H9 (cell line): ENCODE measurements around the gene KIF3B. TPM values are rescaled to one million over a fixed set of nuclear protein-coding genes. Genes with fewer than 3 reads are reported as not detected.

Experiments used
- DNase-seq: peaks from one replicate; pipeline ENCODE4 v3.0.0-alpha.2; 2017
- H2AFZ ChIP-seq: one replicate; pipeline ENCODE4 v1.6.1; 2013; ENCODE audit warnings: mild to moderate bottlenecking, low read length, control low read depth, moderate library complexity
- H2AK5ac ChIP-seq: 2 replicates; pipeline ENCODE4 v1.6.1; 2013; ENCODE audit warnings: low read length, control low read depth, mixed read lengths; ENCODE audit not compliant: insufficient read length
- H2BK120ac ChIP-seq: one replicate; pipeline ENCODE4 v1.6.1; 2013; ENCODE audit warnings: low read depth, mild to moderate bottlenecking, low read length, control low read depth, inconsistent platforms; ENCODE audit not compliant: poor library complexity, severe bottlenecking
- H2BK12ac ChIP-seq: 2 replicates; pipeline ENCODE4 v1.6.1; 2013; ENCODE audit warnings: low read length, control low read depth, mixed read lengths, low read depth; ENCODE audit not compliant: insufficient read length
- H2BK15ac ChIP-seq: 2 replicates; pipeline ENCODE4 v1.6.1; 2013; ENCODE audit warnings: low read depth, low read length, control low read depth
- H2BK20ac ChIP-seq: one replicate; pipeline ENCODE4 v1.6.1; 2013; ENCODE audit warnings: low read depth, mild to moderate bottlenecking, low read length, control low read depth, inconsistent platforms; ENCODE audit not compliant: poor library complexity, severe bottlenecking
- H2BK5ac ChIP-seq: 2 replicates; pipeline ENCODE4 v1.6.1; 2013; ENCODE audit warnings: low read length, control low read depth, mixed read lengths; ENCODE audit not compliant: insufficient read length
- H3K14ac ChIP-seq: 2 replicates; pipeline ENCODE4 v1.6.1; 2013; ENCODE audit warnings: low read length, control low read depth; ENCODE audit not compliant: insufficient read depth
- H3K18ac ChIP-seq: 2 replicates; pipeline ENCODE4 v1.6.1; 2013; ENCODE audit warnings: low read depth, mild to moderate bottlenecking, mixed read lengths, low read length, control low read depth; ENCODE audit not compliant: insufficient read length
- H3K23ac ChIP-seq: 2 replicates; pipeline ENCODE4 v1.6.1; 2013; ENCODE audit warnings: low read length, control low read depth, mixed read lengths, low read depth; ENCODE audit not compliant: insufficient read length
- H3K23me2 ChIP-seq: 2 replicates; pipeline ENCODE4 v1.6.1; 2013; ENCODE audit warnings: low read depth, mild to moderate bottlenecking, mixed read lengths, low read length, control low read depth; ENCODE audit not compliant: insufficient read length, poor library complexity, severe bottlenecking
- H3K27ac ChIP-seq: 2 replicates; pipeline ENCODE4 v1.5.1; 2013; ENCODE audit warnings: low read length, control low read depth, mixed read lengths, low read depth; ENCODE audit not compliant: insufficient read length
- H3K27me3 ChIP-seq: 2 replicates; pipeline ENCODE4 v1.6.1; 2013; ENCODE audit warnings: low read length, control low read depth, inconsistent platforms; ENCODE audit not compliant: insufficient read depth
- H3K4ac ChIP-seq: 2 replicates; pipeline ENCODE4 v1.6.1; 2013; ENCODE audit warnings: low read depth, mild to moderate bottlenecking, control low read depth, inconsistent platforms, low read length, moderate library complexity
- H3K4me1 ChIP-seq: 2 replicates; pipeline ENCODE4 v1.6.1; 2013; ENCODE audit warnings: low read length, control low read depth, inconsistent platforms; ENCODE audit not compliant: insufficient read depth
- H3K4me2 ChIP-seq: 2 replicates; pipeline ENCODE4 v1.6.1; 2013; ENCODE audit warnings: low read length, control low read depth, mixed read lengths; ENCODE audit not compliant: insufficient read length, insufficient read depth
- H3K56ac ChIP-seq: 2 replicates; pipeline ENCODE4 v1.6.1; 2013; ENCODE audit warnings: low read depth, mild to moderate bottlenecking, mixed read lengths, low read length, control low read depth; ENCODE audit not compliant: insufficient read length
- H3K79me1 ChIP-seq: 2 replicates; pipeline ENCODE4 v1.6.1; 2013; ENCODE audit warnings: low read depth, mild to moderate bottlenecking, moderate library complexity, low read length, control low read depth, inconsistent platforms; ENCODE audit not compliant: insufficient read depth, poor library complexity, severe bottlenecking
- H3K79me2 ChIP-seq: 2 replicates; pipeline ENCODE4 v1.6.1; 2013; ENCODE audit warnings: low read length, control low read depth, inconsistent platforms; ENCODE audit not compliant: insufficient read depth
- H3K9ac ChIP-seq: 2 replicates; pipeline ENCODE4 v1.6.1; 2013; ENCODE audit warnings: low read length, control low read depth, mixed read lengths; ENCODE audit not compliant: insufficient read length; ENCODE audit errors: extremely low read depth
- H3K9me3 ChIP-seq: one replicate; pipeline ENCODE4 v1.6.1; 2013; ENCODE audit warnings: low read depth, low read length, inconsistent platforms; ENCODE audit not compliant: control insufficient read depth
- H3T11ph ChIP-seq: one replicate; pipeline ENCODE4 v1.6.1; 2013; ENCODE audit warnings: mild to moderate bottlenecking, low read length, control low read depth, inconsistent platforms
- H4K20me1 ChIP-seq: one replicate; pipeline ENCODE4 v1.6.1; 2013; ENCODE audit not compliant: control insufficient read depth, insufficient read length, insufficient read depth
- H4K5ac ChIP-seq: 2 replicates; pipeline ENCODE4 v1.6.1; 2013; ENCODE audit warnings: low read depth, mild to moderate bottlenecking, mixed read lengths, low read length, control low read depth; ENCODE audit not compliant: insufficient read length
- H4K8ac ChIP-seq: replicated peaks from 2 replicates; pipeline ENCODE4 v1.6.1; 2013; ENCODE audit warnings: low read length, control low read depth, mixed read lengths, low read depth; ENCODE audit not compliant: insufficient read length
- H4K91ac ChIP-seq: 2 replicates; pipeline ENCODE4 v1.6.1; 2013; ENCODE audit warnings: low read depth, mild to moderate bottlenecking, moderate library complexity, mixed read lengths, low read length, control low read depth; ENCODE audit not compliant: insufficient read length
- H3K27ac Mint-ChIP-seq, 3 experiments: 2 replicates in 2 of 3; 3 replicates in 1 of 3; pipeline ENCODE4 v1.8.0; 2020 to 2021; ENCODE audit warnings: mixed read lengths in 3 of 3, mild to moderate bottlenecking in 1 of 3, moderate library complexity in 1 of 3
- H3K27me3 Mint-ChIP-seq: 2 replicates; pipeline ENCODE4 v1.8.0; 2021; ENCODE audit warnings: low read depth, mild to moderate bottlenecking, moderate library complexity, mixed read lengths
- H3K36me3 Mint-ChIP-seq, 3 experiments: 2 replicates in 2 of 3; 3 replicates in 1 of 3; pipeline ENCODE4 v1.8.0; 2020 to 2021; ENCODE audit warnings: low read depth in 3 of 3, mixed read lengths in 3 of 3; ENCODE audit not compliant: insufficient read depth in 1 of 3
- H3K4me1 Mint-ChIP-seq, 2 experiments: 2 replicates each; pipeline ENCODE4 v1.8.0; 2020; ENCODE audit warnings: mixed read lengths in 2 of 2
- H3K4me3 Mint-ChIP-seq, 2 experiments: 2 replicates in 1 of 2; 3 replicates in 1 of 2; pipeline ENCODE4 v1.8.0; 2020 to 2021; ENCODE audit warnings: mild to moderate bottlenecking in 2 of 2, mixed read lengths in 2 of 2, moderate library complexity in 1 of 2
- H3K9me3 Mint-ChIP-seq, 2 experiments: 2 replicates in 1 of 2; 3 replicates in 1 of 2; pipeline ENCODE4 v1.8.0; 2020; ENCODE audit warnings: mild to moderate bottlenecking in 2 of 2, mixed read lengths in 2 of 2, moderate library complexity in 1 of 2
- whole genome bisulfite sequencing: extraction: QIAGEN DNeasy Blood & Tissue Kit; methylation state at CpG from one replicate; pipeline ENCODE4 v1.1.7; 2013; ENCODE audit warnings: missing lambda C conversion rate, low lambda C conversion rate, mixed read lengths; ENCODE audit not compliant: insufficient read length; ENCODE audit errors: extremely low coverage; 5-methylcytosine and 5-hydroxymethylcytosine counted together
- total RNA-seq: library from RNA; stranded (reverse); gene quantifications from 2 replicates; pipeline ENCODE4 v1.2.1, GENCODE V29; 2021
- TF ChIP-seq, protein P1 (sequence below): fragments of 200-600 bp; sonication (generic); conservative IDR thresholded peaks from 3 replicates; pipeline ENCODE4 v1.8.0; 2021; ENCODE audit warnings: antibody characterized with exemption, mild to moderate bottlenecking

KIF3B gene
- total RNA-seq, 1 experiment from 2014 or later: 29.7 TPM

DNA sequence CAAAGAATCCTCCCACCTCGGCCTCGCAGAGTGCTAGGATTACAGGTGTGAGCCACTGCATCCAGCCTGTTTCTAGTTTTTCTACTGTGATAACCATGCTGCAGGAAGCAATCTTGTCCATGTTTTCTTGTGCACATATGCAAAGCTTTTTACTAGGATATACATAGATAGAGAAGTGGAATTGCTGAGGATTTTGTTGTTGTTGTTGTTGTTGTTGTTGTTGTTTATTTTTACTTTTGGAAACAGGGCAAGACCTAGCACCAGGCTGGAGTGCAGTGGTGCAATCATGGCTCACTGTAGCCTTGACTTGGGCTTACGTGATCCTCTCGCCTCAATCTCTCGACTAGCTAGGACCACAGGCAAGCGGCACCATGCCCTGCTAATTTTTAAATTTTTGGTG, 23.2 kb downstream of the KIF3B start:
- Histone ChIP-seq H3K79me1 (no peaks in the 10 kb centered on the region), H4K5ac (no peak overlapping the region), H2BK20ac (no peak overlapping the region), H3K14ac (no peak overlapping the region), H2BK12ac (no peak overlapping the region), H3K9ac (no peak overlapping the region), H3K79me2 (no peaks in the 10 kb centered on the region; the same call in 1 of the 2 replicates), H2BK120ac (no peak overlapping the region), H3K56ac (no peak overlapping the region), H3K27me3 (no peaks in the 10 kb centered on the region), H4K91ac (no peak overlapping the region), H3K4ac (no peak overlapping the region), H3K4me1 (no peaks in the 10 kb centered on the region), H4K20me1 (no peaks in the 10 kb centered on the region), H3K27ac (no peak overlapping the region), H3K18ac (no peak overlapping the region), H3K9me3 (no peaks in the 10 kb centered on the region), H2BK15ac (no peak overlapping the region), H4K8ac (no peak overlapping the region), H3T11ph (no peak overlapping the region), H2AFZ (no peak overlapping the region), H3K23me2 (no peaks in the 10 kb centered on the region), H3K4me2 (no peak overlapping the region), H2BK5ac (no peak overlapping the region), H3K23ac (no peak overlapping the region), H2AK5ac (no peak overlapping the region)
- H3K27me3 Mint-ChIP-seq: no peaks in the 10 kb centered on the region
- no peak overlapping the region; a peak in 1 of 5 replicates for H3K4me3 Mint-ChIP-seq
- H3K9me3 Mint-ChIP-seq: no peaks in the 10 kb centered on the region
- DNase-seq: no peak
- no peaks in the 10 kb centered on the region for H3K36me3 Mint-ChIP-seq
- WGBS: no CpG with 5 or more reads among the region's 6 CpGs
- peak overlapping the region in 1 of 3 experiments; percentile 56; a peak in 1 of 7 replicates for H3K27ac Mint-ChIP-seq
- peaks cover 3 to 10% of the 10 kb centered on the region in 2 experiments; a peak in 3 of 4 replicates for H3K4me1 Mint-ChIP-seq
- TF ChIP-seq, protein P1, sequence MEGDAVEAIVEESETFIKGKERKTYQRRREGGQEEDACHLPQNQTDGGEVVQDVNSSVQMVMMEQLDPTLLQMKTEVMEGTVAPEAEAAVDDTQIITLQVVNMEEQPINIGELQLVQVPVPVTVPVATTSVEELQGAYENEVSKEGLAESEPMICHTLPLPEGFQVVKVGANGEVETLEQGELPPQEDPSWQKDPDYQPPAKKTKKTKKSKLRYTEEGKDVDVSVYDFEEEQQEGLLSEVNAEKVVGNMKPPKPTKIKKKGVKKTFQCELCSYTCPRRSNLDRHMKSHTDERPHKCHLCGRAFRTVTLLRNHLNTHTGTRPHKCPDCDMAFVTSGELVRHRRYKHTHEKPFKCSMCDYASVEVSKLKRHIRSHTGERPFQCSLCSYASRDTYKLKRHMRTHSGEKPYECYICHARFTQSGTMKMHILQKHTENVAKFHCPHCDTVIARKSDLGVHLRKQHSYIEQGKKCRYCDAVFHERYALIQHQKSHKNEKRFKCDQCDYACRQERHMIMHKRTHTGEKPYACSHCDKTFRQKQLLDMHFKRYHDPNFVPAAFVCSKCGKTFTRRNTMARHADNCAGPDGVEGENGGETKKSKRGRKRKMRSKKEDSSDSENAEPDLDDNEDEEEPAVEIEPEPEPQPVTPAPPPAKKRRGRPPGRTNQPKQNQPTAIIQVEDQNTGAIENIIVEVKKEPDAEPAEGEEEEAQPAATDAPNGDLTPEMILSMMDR: no peak
